OCI-LY3 (cell line): ENCODE data around the gene NR3C2.

Source experiments
- CTCF ChIP-seq: fragments of 200-600, 300-600 bp; sonication (generic); IDR thresholded peaks from 2 replicates; pipeline ENCODE4 v1.5.1; 2014; ENCODE audit warnings: antibody characterized with exemption, low read length, low read depth
- EZH2phosphoT487 ChIP-seq: fragments of 200-600 bp; shearing (Covaris generic); IDR thresholded peaks from 2 replicates; pipeline ENCODE4 v1.6.1; 2018; ENCODE audit warnings: antibody characterized with exemption, mixed run types, low read depth

GRCh38 chr4:148227147-148227546 is 215.1 kb downstream of the NR3C2 start:
- no peak for TF ChIP-seq CTCF
- no peak for TF ChIP-seq EZH2phosphoT487
